Gastrocnemius medialis (tissue), 4 donors: Measurements from ENCODE around the gene PROC. TPM values are rescaled to one million over a fixed set of nuclear protein-coding genes. Genes with fewer than 3 reads are reported as not detected.

Source experiments
- ATAC-seq, 2 donors: fragments of 150-250 bp; one replicate each; pipeline ENCODE4 v1.9.1; 2016
- DNase-seq, 2 donors: peaks; one replicate each; pipeline ENCODE4 v3.0.0-alpha.2; 2019
- H3K27ac ChIP-seq, 4 donors: fragments of 200-600 bp; sonication (generic); 1 replicate in 1 of 4; 2 replicates in 3 of 4; pipeline ENCODE4 v1.5.1; 2016 to 2018; ENCODE audit warnings: mild to moderate bottlenecking in 2 of 4, moderate library complexity in 1 of 4
- H3K27me3 ChIP-seq, 3 donors: fragments of 200-600 bp; sonication (generic) in 2 of 3; 1 replicate in 1 of 3; 2 replicates in 2 of 3; pipeline versions ENCODE4 v1.5.1 to v1.6.0; 2016 to 2019; ENCODE audit warnings: mild to moderate bottlenecking in 1 of 3, moderate library complexity in 1 of 3
- H3K36me3 ChIP-seq, 2 donors: fragments of 200-600 bp; sonication (generic) in 1 of 2; one replicate each; pipeline ENCODE4 v1.5.1; 2017 to 2018
- H3K4me1 ChIP-seq, 2 donors: fragments of 200-600 bp; sonication (generic) in 1 of 2; one replicate each; pipeline ENCODE4 v1.5.1; 2016 to 2017; ENCODE audit warnings: mild to moderate bottlenecking in 2 of 2
- H3K4me3 ChIP-seq, 4 donors: fragments of 200-600 bp; sonication (generic) in 3 of 4; 1 replicate in 1 of 4; 2 replicates in 3 of 4; pipeline ENCODE4 v1.5.1; 2016 to 2019; ENCODE audit warnings: mild to moderate bottlenecking in 2 of 4
- H3K9me3 ChIP-seq, 3 donors: fragments of 200-600 bp; sonication (generic) in 2 of 3; 1 replicate in 1 of 3; 2 replicates in 2 of 3; pipeline ENCODE4 v1.5.1; 2016 to 2019
- CTCF ChIP-seq, 5 experiments: fragments of 450-650 bp in 3 of 5; fragments of 200-600 bp in 2 of 5; sonication (generic) in 2 of 5; IDR thresholded peaks in 4 of 5; conservative IDR thresholded peaks in 1 of 5; 1 replicate in 4 of 5; 2 replicates in 1 of 5; pipeline ENCODE4 v1.5.1; 2016 to 2019; ENCODE audit warnings: antibody characterized with exemption in 5 of 5, mild to moderate bottlenecking in 3 of 5, moderate library complexity in 3 of 5
- POLR2A ChIP-seq, 2 donors: fragments of 450-650 bp; IDR thresholded peaks; one replicate each; pipeline ENCODE4 v1.6.1; 2017; ENCODE audit warnings: antibody characterized with exemption in 2 of 2, mild to moderate bottlenecking in 2 of 2, moderate library complexity in 2 of 2
- in situ Hi-C, 4 donors: fragments of 200-750 bp; cut with MboI; loops; one replicate each; pipeline versions ENCODE4 v1.15.0 to v1.8.0; 2017; ENCODE audit warnings: low sequenced_read_pairs in 4 of 4
- intact Hi-C: fragments of 100-400 bp; cut with DNase I; formaldehyde crosslinking; loops from one replicate; pipeline ENCODE4 v1.15.1; 2023; ENCODE audit warnings: low total_unique reads
- total RNA-seq, 4 donors: library from RNA; depleted of rRNA; stranded (reverse); fragments of >200 nt; gene quantifications; one replicate each; pipeline versions ENCODE4 v1.1.0 to v1.2.3, GENCODE V29; 2016

PROC gene
- total RNA-seq, 4 donors from 2014 or later = 0.29 to 0.58 TPM; not detected in 2

- in situ Hi-C loops = loop anchor here in 1 of 4 donors (25.0 kb wide), 1 partner anchor 303 kb away; no protein-coding TSS in a partner anchor
- ATAC-seq = no peak
Observed at GRCh38 chr2:127389778-127390435, 28.3 kb upstream of the PROC start.

GRCh38 chr2:127392133-127392827 is 25.9 kb upstream of the PROC start:
- no peaks in the 10 kb centered on the region for H3K36me3 ChIP-seq
- H3K27ac ChIP-seq = peak overlapping the region in 1 of 4 donors; percentile 0

More at GRCh38 chr2:127389778-127390435, 28.3 kb upstream of the PROC start:
- Histone ChIP-seq H3K36me3 (no peaks in the 10 kb centered on the region), H3K27ac (peak overlapping the region in 3 of 4 donors; percentile 96 to 100 (median 99)), H3K4me3 (no peak overlapping the region), H3K27me3 (no peaks in the 10 kb centered on the region), H3K4me1 (peaks cover 25 to 26% of the 10 kb centered on the region in 2 donors), H3K9me3 (no peaks in the 10 kb centered on the region)
- intact Hi-C loops = loop anchor here (5.0 to 10.0 kb wide), 3 partner anchors 137 to 325 kb away; partner anchors contain the start of genes IWS1 and SFT2D3
- no peak for DNase-seq
- TF ChIP-seq CTCF (IDR thresholded peaks at IDR 0.05 in 4 of 5, conservative IDR thresholded peaks at IDR 0.05 in 1 of 5) = no peak

DNA sequence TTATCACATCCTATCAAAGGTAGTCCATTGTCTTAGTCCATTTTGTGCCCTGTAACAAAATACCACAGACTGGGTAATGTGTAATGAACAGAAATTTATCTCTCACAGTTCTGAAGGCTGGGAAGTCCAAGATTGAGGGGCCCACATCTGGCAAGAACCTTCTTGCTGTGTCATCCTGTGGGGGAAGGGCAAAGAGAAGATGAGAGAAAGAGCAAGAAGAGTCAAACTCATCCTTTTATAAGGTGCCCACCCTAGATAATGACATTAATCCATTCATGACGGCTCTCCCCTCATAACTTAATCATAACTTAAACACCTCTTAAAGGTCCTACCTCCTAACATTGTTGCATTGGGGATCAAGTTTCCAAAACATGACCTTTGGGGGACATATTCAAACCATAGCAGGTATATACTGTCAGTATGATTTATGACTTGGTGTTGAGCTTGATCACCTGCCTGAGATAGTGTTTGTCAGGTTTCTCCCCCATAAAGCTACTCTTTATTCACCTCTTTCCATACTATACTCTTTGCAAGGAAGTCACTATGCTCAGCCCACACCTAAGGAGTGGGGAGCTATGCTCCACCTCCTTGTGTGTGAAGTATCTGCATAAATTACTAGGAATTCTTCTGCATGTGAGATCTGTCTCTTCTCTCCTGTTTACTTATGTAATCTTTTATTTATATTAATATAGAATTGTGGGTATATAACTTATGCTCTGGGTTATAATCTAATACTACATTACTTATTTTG is 25.2 kb upstream of the PROC start:
- Histone ChIP-seq H3K36me3 (no peaks in the 10 kb centered on the region), H3K4me1 (peaks cover 14 to 17% of the 10 kb centered on the region in 2 donors), H3K27me3 (no peaks in the 10 kb centered on the region), H3K9me3 (no peaks in the 10 kb centered on the region), H3K27ac (peak overlapping the region in 1 of 4 donors; percentile 0), H3K4me3 (no peak overlapping the region)
- no peak for ATAC-seq
- TF ChIP-seq POLR2A (IDR thresholded peaks at IDR 0.05) = no peak
- TF ChIP-seq CTCF (IDR thresholded peaks at IDR 0.05 in 4 of 5, conservative IDR thresholded peaks at IDR 0.05 in 1 of 5) = no peak
- in situ Hi-C loops (loop anchor here in 1 of 4 donors (25.0 kb wide), 1 partner anchor 306 kb away; no protein-coding TSS in a partner anchor), intact Hi-C loops (no loop called here)
- DNase-seq = no peak

More at GRCh38 chr2:127392133-127392827, 25.9 kb upstream of the PROC start:
- intact Hi-C loops = no loop called here
- no peak for DNase-seq
- ATAC-seq = no peak
- TF ChIP-seq CTCF (IDR thresholded peaks at IDR 0.05 in 4 of 5, conservative IDR thresholded peaks at IDR 0.05 in 1 of 5) (no peak), POLR2A (IDR thresholded peaks at IDR 0.05) (no peak)
- no peaks in the 10 kb centered on the region for H3K27me3 ChIP-seq
- H3K9me3 ChIP-seq = no peaks in the 10 kb centered on the region
- H3K4me1 ChIP-seq = peaks cover 9 to 10% of the 10 kb centered on the region in 2 donors
- in situ Hi-C loops = loop anchor here in 1 of 4 donors (25.0 kb wide), 1 partner anchor 305 kb away; no protein-coding TSS in a partner anchor
- H3K4me3 ChIP-seq = no peak overlapping the region

DNA sequence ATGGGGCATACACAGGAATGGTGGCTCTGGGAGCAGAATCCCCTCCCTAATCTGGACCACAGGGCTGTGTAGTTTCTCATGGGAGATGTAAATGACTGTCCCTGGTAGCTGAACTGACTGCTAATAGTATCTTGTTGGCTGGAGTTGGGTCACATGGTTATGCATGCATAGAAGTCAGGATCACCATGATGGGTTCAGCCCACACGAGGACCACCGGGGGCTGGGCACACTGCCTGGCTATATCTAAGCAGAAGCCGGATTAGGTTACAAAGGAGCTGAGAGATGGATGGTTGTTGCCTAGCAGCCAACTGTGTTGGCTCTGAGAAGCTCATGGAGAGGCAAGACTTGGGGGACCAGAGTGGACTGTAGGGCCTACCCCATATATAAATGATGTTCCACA is 23.7 kb upstream of the PROC start:
- no peak for DNase-seq
- Histone ChIP-seq H3K36me3 (no peaks in the 10 kb centered on the region), H3K27me3 (no peaks in the 10 kb centered on the region), H3K9me3 (no peaks in the 10 kb centered on the region), H3K4me3 (no peak overlapping the region), H3K4me1 (peaks cover 13 to 14% of the 10 kb centered on the region in 2 donors), H3K27ac (no peak overlapping the region)
- ATAC-seq = no peak
- intact Hi-C loops = no loop called here
- TF ChIP-seq POLR2A (IDR thresholded peaks at IDR 0.05) (no peak), CTCF (IDR thresholded peaks at IDR 0.05 in 4 of 5, conservative IDR thresholded peaks at IDR 0.05 in 1 of 5) (no peak)
- in situ Hi-C loops = loop anchor here in 1 of 4 donors (25.0 kb wide), 1 partner anchor 307 kb away; no protein-coding TSS in a partner anchor
